Umbilical cord (tissue), 2 donors: ENCODE data around the gene SOWAHC. TPM values are rescaled to one million over a fixed set of nuclear protein-coding genes. Genes with fewer than 3 reads are reported as not detected.
"Not testable (repeated sequence)": the region's sequence is repeated elsewhere in the genome, so short reads cannot be mapped to it uniquely, and the experiment has no call there.

Experiments
- DNase-seq: peaks from one replicate; pipeline ENCODE4 v3.0.0-alpha.2; 2015; ENCODE audit warnings: low spot score
- total RNA-seq: library from RNA; depleted of rRNA; stranded (reverse); fragments of >200 nt; gene quantifications from one replicate; pipeline ENCODE4 v1.2.3, GENCODE V29; 2014; ENCODE audit warnings: low replicate concordance; ENCODE audit not compliant: insufficient read depth

SOWAHC gene
- 34.4 TPM for total RNA-seq

- peak; percentile 100 for DNase-seq
Measured at GRCh38 chr2:109613922-109614714, at the start of gene SOWAHC, which contains the start of gene SEPTIN10. SOWAHC (plus strand) TSS chr2:109614364; CDS start chr2:109614490, 126 bp downstream. SEPTIN10 (minus strand) TSS chr2:109613966; CDS start chr2:109613827, 139 bp downstream.

- DNase-seq: no peak
Measured at GRCh38 chr2:109575373-109575772, 38.8 kb upstream of the SOWAHC start.

GRCh38 chr2:109577630-109578029, 36.5 kb upstream of the SOWAHC start:
- DNase-seq: not testable (repeated sequence)

GRCh38 chr2:109582928-109583895, 31.0 kb upstream of the SOWAHC start:
- DNase-seq: no peak

GRCh38 chr2:109586687-109587086, 27.5 kb upstream of the SOWAHC start:
- DNase-seq: no peak

GRCh38 chr2:109591206-109591605, 23.0 kb upstream of the SOWAHC start:
- DNase-seq: peak; percentile 12

GRCh38 chr2:109592905-109593304, 21.3 kb upstream of the SOWAHC start:
- DNase-seq: no peak

- DNase-seq: peak; percentile 49
Measured at GRCh38 chr2:109594246-109594885, 19.8 kb upstream of the SOWAHC start.

GRCh38 chr2:109595644-109596043, 18.5 kb upstream of the SOWAHC start:
- DNase-seq: no peak

- DNase-seq: no peak
Measured at GRCh38 chr2:109597283-109597682, 16.9 kb upstream of the SOWAHC start.

- DNase-seq: peak; percentile 46
Measured at GRCh38 chr2:109601783-109602182, 12.4 kb upstream of the SOWAHC start.

GRCh38 chr2:109602617-109603188, 11.5 kb upstream of the SOWAHC start:
- no peak for DNase-seq

GRCh38 chr2:109604597-109604996, 9.6 kb upstream of the SOWAHC start:
- no peak for DNase-seq

- peak; percentile 16 for DNase-seq
Measured at GRCh38 chr2:109607766-109608165, 6.4 kb upstream of the SOWAHC start.

- DNase-seq: peak; percentile 43
Measured at GRCh38 chr2:109609352-109610024, 4.7 kb upstream of the SOWAHC start.

GRCh38 chr2:109611467-109612095, 2.6 kb upstream of the SOWAHC start:
- peak; percentile 49 for DNase-seq

GRCh38 chr2:109613081-109613921, 863 bp upstream of the SOWAHC start:
- peak; percentile 77 for DNase-seq

GRCh38 chr2:109614715-109615636, 812 bp downstream of the SOWAHC start:
- peak; percentile 32 for DNase-seq
